ENCODE data around the gene PDE4B. TPM values are rescaled to one million over a fixed set of nuclear protein-coding genes. Genes with fewer than 3 reads are reported as not detected.

Gene PDE4B
- total RNA-seq, 4 donors from 2014 or later: 3.7 to 16.6 (median 5.1) TPM

DNA sequence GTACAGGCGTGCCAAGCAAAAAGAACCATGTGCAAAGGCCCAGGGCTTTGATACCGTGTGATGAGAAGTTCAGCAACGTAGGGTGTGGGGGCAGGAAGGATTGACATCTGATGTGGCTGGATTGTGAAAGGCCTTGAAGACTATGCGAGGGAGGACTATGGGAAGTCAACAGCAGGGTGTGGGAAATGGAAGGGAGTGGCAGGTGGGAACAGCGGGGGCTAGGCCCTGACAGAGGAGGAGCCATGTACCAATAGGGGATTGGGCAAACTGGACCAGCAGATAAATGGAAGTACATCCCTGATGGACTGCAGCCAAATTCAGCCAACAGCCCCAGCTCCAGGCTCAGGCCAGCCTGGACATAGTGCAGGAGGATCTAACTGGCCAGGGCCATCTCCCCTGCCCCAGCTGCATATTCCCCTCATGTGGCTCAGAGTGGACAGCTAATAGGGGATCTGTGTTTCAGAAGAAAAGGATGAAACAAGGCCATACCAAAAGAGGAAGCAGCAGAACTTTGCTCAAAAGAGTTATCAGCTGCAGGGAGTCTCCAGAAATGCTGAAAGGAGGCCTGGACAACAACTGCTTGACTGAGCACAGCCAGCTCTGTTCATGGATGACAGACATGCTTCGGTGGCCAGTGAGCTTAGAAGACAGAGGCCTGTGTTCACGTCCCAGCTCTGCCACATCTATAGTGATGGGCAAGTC lies 601.0 kb downstream of the PDE4B start:
- peaks cover 0 to 19% (median 10%) of the 10 kb centered on the region in 4 donors for H3K4me1 ChIP-seq
- no peaks in the 10 kb centered on the region for H3K36me3 ChIP-seq
- no peak overlapping the region for H3K4me3 ChIP-seq
- 90% methylated on average over 7 of the region's 7 CpGs for WGBS
- no peaks in the 10 kb centered on the region for H3K9me3 ChIP-seq
- H3K27me3 ChIP-seq: no peaks in the 10 kb centered on the region
- intact Hi-C loops (cut with DNase I): no loop called here
- no peak overlapping the region for H3K27ac ChIP-seq (replicated peaks in 1 of 4)
- TF ChIP-seq, protein P1, sequence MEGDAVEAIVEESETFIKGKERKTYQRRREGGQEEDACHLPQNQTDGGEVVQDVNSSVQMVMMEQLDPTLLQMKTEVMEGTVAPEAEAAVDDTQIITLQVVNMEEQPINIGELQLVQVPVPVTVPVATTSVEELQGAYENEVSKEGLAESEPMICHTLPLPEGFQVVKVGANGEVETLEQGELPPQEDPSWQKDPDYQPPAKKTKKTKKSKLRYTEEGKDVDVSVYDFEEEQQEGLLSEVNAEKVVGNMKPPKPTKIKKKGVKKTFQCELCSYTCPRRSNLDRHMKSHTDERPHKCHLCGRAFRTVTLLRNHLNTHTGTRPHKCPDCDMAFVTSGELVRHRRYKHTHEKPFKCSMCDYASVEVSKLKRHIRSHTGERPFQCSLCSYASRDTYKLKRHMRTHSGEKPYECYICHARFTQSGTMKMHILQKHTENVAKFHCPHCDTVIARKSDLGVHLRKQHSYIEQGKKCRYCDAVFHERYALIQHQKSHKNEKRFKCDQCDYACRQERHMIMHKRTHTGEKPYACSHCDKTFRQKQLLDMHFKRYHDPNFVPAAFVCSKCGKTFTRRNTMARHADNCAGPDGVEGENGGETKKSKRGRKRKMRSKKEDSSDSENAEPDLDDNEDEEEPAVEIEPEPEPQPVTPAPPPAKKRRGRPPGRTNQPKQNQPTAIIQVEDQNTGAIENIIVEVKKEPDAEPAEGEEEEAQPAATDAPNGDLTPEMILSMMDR (IDR thresholded peaks at IDR 0.05): no peak
- no peak for TF ChIP-seq EP300 (IDR thresholded peaks at IDR 0.05)
- TF ChIP-seq POLR2A (IDR thresholded peaks at IDR 0.05; ENCODE audit: low read depth): no peak
- no peak for TF ChIP-seq POLR2AphosphoS5 (IDR thresholded peaks at IDR 0.05)
- DNase-seq (ENCODE audit: extremely low spot score): no peak

DNA sequence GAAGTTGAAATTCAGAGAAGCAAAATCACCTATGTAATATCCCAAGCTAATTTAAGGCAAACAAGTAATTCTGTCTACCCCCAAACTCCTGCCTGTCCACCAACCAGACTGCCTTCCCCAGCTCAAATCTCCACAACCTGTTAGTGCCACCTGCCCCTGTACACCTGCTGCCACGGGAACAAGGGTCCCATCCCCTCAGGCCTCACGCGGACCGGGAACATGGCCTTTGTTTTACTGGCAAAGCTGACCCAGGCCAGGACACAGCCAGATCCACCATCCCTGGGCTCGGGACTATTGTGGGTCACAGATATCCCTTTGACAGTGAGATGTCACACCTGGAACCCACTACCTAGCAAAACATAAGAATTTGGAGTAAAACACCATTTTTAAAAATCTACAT lies 601.9 kb downstream of the PDE4B start:
- Histone ChIP-seq H3K4me1 (peaks cover 0 to 19% (median 10%) of the 10 kb centered on the region in 4 donors), H3K36me3 (no peaks in the 10 kb centered on the region), H3K9me3 (no peaks in the 10 kb centered on the region), H3K4me3 (no peak overlapping the region), H3K27ac (replicated peaks in 1 of 4) (no peak overlapping the region), H3K27me3 (no peaks in the 10 kb centered on the region)
- WGBS: 100% methylated on average over 1 of the region's 5 CpGs
- TF ChIP-seq POLR2A (IDR thresholded peaks at IDR 0.05; ENCODE audit: low read depth) (no peak), POLR2AphosphoS5 (IDR thresholded peaks at IDR 0.05) (no peak), EP300 (IDR thresholded peaks at IDR 0.05) (no peak)
- TF ChIP-seq, protein P1 (IDR thresholded peaks at IDR 0.05): no peak
- intact Hi-C loops (cut with DNase I): no loop called here
- DNase-seq (ENCODE audit: extremely low spot score): no peak

DNA sequence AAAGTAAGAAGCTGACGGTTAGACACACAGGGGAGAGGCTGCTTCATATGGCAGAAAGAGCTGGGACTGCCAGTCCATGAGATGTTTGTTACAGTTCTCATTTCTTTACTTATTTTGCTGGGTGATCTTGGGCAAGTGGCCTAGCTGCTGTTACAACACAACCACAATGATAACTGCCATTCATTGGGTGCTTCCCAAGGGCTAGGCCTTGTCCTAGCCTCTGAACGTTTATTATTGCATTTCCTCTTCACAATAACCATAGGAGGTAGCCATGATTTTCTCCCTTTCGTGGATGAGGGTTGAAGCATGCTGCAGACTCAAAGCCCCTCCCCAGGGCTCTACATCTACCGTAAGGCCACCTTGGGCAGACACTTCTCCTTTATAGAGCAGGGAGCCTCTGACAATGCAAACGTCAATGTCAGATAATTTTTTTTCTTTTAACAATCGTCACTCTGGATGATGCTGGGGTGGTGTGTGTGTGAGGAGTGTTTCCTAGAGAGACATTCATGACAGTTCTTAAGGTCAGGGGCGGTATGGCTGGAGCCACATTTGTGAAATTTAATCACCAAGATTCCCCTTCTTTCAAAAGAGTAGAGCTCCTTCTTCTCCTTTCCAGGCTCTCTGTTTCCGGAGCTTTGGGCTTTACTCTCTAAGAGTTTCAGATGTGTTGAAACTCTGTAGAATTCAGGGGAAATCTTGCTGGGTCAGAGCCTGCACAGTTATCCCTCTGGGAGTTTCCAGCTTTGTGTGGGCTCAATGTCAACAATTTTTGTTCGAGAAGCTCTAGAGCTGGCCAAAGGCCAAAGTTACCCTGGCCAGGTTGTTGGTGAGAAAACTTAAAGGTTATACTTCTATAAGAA lies 602.7 kb downstream of the PDE4B start:
- peak overlapping the region in 2 of 4 donors; percentile 8 to 35 for H3K27ac ChIP-seq (replicated peaks in 1 of 4)
- no peaks in the 10 kb centered on the region for H3K36me3 ChIP-seq
- 60% methylated on average over 9 of the region's 9 CpGs for WGBS
- no peaks in the 10 kb centered on the region for H3K9me3 ChIP-seq
- no peak overlapping the region for H3K4me3 ChIP-seq
- intact Hi-C loops (cut with DNase I): no loop called here
- no peaks in the 10 kb centered on the region for H3K27me3 ChIP-seq
- DNase-seq (ENCODE audit: extremely low spot score): no peak
- TF ChIP-seq POLR2A (IDR thresholded peaks at IDR 0.05; ENCODE audit: low read depth) (no peak), POLR2AphosphoS5 (IDR thresholded peaks at IDR 0.05) (no peak), EP300 (IDR thresholded peaks at IDR 0.05) (no peak)
- TF ChIP-seq, protein P1 (IDR thresholded peaks at IDR 0.05): no peak
- peaks cover 0 to 19% (median 10%) of the 10 kb centered on the region in 4 donors for H3K4me1 ChIP-seq

DNA sequence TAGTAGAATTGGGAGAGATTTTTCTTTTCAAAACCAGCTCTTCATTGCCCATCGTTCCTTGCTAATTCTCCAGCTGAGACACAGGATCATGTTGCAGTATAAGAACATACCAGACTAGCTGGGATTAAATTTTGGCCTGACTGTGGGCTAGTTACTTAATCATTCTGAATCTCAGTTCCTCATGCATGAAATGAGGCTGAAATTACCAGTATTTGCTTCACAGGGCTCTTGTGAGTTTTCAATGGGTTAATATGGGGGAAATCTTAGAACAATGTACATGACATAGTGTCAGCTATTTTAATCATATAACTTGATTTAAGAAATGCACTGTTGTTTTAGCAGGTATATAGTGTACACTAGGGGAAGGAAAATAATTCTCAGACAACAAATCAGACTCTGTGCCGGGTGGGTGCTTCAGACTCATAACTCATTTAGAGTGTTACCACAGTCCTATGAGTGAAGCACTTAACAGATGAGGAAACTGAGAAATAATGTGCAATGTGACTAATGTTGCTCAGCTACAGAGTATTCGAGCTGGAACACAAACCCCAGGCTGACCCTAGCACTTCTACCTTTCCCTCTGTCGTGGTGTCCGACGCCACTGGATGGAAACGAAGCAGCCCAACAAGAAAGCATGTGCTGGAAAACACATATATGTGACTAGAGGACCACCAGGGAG lies 603.7 kb downstream of the PDE4B start:
- no peak overlapping the region for H3K4me3 ChIP-seq
- intact Hi-C loops (cut with DNase I): no loop called here
- no peaks in the 10 kb centered on the region for H3K36me3 ChIP-seq
- no peaks in the 10 kb centered on the region for H3K9me3 ChIP-seq
- peak overlapping the region in 1 of 4 donors; percentile 35 for H3K27ac ChIP-seq (replicated peaks in 1 of 4)
- TF ChIP-seq POLR2AphosphoS5 (IDR thresholded peaks at IDR 0.05): no peak
- TF ChIP-seq EP300 (IDR thresholded peaks at IDR 0.05): no peak
- TF ChIP-seq, protein P1 (IDR thresholded peaks at IDR 0.05): no peak
- no peak for TF ChIP-seq POLR2A (IDR thresholded peaks at IDR 0.05; ENCODE audit: low read depth)
- peaks cover 0 to 19% (median 10%) of the 10 kb centered on the region in 4 donors for H3K4me1 ChIP-seq
- 79% methylated on average over 7 of the region's 7 CpGs for WGBS
- DNase-seq (ENCODE audit: extremely low spot score): no peak
- H3K27me3 ChIP-seq: no peaks in the 10 kb centered on the region

All from esophagus muscularis mucosa (tissue), 4 donors.